RPMI7951 (cell line): Measurements from ENCODE around the gene NT5DC3. TPM values are rescaled to one million over a fixed set of nuclear protein-coding genes. Genes with fewer than 3 reads are reported as not detected.
A peak's percentile ranks its signal among the peaks of the same experiment; 100 is the strongest.

ENCODE experiments used
- DNase-seq: peaks from one replicate; pipeline ENCODE4 v3.0.0-alpha.2; 2012; ENCODE audit warnings: low read depth
- total RNA-seq: library from RNA; depleted of rRNA; stranded (reverse); fragments of >200 nt; shearing (Covaris generic); gene quantifications from 2 replicates; pipeline ENCODE4 v1.2.3, GENCODE V29; 2014; rRNA removed

Gene NT5DC3
- total RNA-seq, 1 experiment from 2014 or later = 4.1 TPM

DNA sequence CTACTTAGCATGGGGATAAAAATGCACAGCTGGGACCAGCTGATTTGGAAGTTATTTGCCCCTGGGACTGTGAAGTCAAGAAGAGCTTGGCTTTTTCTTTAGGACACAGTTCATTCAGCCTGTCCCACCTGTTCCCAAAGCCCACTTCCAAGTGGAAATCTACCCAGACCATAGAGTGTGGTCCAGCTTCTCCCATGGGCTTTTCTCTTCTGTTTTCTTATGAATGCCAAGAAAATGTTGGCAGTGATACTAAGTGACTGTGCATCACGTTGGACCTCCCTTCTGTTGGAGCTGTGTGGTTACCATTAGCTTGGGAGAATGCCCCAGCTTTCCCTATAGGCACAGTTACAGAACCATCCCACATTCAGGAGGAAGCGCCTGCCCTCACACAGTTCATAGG is 89.4 kb downstream of the NT5DC3 start:
- no peak for DNase-seq

DNA sequence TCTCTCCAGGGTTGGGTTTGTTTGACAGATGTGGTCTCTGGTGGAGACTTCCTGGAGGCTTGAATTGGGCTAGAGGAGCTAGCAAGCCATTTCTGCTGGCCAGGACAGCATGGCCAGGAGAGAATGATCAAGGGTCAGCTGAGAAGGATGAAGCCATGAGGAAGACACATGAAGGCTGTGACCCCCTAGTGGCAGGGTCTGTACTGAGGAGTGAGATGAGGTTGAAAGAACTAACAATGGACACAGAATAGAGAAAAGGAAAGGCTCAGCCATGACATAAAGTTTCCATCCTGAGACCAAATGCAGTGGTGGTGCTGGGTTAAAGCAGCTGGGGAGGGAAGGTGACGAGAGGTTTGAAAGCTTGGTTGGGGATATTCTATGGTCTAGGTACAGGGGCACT is 89.9 kb downstream of the NT5DC3 start:
- no peak for DNase-seq

DNA sequence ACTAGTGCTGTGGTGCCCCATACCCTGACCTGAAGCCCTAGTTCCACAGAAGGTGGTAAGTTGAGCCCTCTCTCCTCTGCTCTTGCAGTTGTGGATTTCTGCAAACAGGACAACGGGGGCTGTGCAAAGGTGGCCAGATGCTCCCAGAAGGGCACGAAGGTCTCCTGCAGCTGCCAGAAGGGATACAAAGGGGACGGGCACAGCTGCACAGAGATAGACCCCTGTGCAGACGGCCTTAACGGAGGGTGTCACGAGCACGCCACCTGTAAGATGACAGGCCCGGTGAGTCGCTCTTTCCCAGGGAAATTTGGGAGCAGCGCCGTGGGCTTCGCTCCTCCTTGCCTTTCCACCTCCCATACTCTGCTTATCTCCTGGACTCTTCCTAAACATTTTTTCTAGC is 92.2 kb downstream of the NT5DC3 start:
- no peak for DNase-seq

DNA sequence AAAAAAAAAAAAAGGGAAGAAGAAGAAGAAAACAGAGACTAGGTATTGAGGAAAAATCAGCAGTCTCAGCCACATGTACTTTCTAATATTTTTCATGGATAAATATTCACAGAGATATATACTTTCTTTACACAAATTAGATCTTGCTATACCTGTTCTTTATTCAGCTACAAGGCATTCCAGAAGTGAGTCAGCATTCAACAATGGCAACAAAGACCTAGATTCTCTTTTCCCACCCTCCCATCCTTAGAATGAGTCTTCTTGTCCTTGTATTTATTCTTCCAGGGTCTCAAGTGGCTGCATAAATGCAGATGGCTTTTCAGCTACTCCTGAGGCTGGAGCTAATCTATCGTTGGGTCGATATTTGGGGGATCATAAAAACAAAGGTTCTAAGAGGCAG is 93.0 kb downstream of the NT5DC3 start:
- DNase-seq = no peak

DNA sequence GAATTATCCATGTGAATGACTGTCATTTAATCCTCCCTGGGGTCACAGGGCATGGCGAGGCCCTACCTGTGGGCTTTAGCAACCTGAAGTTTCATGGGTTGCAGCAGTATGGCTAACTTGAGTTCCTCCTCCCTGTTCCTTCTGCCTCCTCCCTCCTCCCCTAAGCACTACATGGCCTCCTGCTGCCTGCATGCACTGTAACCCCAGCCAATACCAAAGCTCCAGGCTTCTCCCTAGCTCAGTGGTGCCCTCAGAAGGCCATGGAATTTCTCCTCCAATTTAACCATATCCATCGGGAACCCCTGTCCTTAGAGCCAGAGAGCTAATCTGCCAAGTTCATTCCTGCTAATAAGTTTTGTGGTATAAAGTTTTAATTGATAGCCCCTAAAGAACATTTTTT is 95.1 kb downstream of the NT5DC3 start:
- DNase-seq = no peak

DNA sequence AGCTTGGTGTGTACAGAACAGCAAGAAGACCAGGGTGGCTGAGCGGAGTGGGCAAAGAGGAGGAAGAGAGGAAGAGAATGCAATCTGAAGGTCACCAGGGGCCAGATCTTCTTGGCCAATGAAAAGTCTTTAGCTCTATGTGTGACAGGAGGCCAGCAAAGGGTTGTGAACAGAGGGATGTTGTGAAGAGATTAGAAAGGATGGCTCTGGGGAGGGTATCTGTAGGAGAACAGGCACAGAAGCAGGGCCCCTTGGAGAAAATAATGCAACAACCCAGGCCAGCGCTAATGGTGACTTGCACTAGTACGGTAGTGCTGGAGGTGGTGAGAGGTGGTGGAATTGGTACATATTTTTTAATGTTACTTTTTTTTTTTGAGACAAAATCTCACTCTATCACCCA is 97.2 kb downstream of the NT5DC3 start:
- no peak for DNase-seq

DNA sequence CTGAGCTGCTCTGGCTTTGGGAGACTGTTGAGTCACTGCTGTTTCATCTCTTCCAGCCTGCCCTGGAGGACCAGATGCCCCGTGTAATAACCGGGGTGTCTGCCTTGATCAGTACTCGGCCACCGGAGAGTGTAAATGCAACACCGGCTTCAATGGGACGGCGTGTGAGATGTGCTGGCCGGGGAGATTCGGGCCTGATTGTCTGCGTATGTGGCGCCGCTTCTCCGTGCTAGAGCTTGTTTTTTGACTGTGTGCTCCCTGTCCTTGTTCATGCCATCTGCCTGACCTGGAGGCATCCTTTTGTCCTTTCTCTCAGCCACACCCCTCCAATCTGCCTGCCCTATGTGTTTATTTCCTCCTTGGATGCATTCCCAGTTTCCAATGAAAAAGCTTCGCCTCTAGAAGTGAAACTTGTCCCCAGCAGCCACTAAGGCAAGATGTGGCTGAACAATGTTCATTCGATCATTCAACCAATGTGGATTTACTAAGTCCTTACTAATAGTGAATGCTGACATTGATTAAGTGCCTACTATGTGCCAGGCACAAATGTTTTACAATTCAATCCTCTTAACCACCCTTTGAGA is 98.6 kb downstream of the NT5DC3 start:
- peak; percentile 77 for DNase-seq

DNA sequence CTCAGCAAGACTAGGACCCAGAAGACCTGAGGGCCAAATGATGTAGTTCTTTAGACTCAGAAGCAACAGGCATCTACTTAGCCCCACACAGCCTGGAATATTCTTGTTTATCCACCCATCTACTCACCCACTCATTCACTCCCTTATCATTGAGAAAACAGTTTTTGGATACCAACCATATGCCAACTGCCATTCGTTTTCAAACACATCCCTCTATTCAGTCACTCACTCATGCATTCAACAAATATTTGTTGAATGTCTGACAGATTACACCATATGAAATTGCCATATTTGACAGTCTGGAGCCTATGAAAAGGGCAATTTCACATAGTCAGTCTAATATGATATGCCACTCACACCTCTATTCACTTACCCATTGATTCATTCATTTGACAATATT is 103.2 kb downstream of the NT5DC3 start:
- no peak for DNase-seq

DNA sequence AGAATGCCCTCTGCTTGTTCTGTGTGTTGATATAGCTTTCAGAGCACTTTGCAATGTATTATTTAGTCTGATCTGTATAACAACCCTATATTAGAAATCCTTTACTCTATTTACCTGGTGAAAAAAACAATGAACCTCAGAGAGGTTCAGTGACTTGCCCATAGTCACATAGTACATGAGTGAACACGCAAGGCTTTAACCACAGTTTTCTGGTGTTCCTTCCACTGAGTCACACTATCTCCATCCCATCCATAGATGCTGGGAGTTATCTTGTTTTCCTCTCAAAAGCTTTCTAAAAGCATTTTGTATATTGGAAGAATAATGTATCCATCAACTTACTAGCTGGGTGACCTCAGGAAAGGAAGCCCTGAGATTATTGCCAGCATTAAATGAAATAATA is 104.5 kb downstream of the NT5DC3 start:
- DNase-seq = no peak

DNA sequence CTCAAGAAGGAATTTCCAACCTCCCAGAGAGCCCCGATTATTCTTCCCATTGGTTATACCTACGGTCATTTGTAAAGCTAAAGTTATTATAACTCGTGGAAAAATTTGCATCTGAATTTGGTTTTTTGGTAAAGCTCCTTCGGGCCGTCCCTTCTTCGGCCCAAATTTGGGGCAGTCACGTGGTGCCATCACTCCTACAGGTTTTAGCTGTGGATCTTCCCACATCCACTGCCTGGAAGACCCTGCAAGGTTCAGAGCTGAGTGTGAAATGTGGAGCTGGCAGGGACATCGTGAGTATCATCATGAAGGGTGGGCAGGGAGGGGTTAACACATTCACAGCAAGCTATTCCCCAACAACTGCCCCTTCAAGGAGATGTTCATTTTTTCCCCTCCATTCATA is 105.7 kb downstream of the NT5DC3 start:
- DNase-seq = no peak

DNA sequence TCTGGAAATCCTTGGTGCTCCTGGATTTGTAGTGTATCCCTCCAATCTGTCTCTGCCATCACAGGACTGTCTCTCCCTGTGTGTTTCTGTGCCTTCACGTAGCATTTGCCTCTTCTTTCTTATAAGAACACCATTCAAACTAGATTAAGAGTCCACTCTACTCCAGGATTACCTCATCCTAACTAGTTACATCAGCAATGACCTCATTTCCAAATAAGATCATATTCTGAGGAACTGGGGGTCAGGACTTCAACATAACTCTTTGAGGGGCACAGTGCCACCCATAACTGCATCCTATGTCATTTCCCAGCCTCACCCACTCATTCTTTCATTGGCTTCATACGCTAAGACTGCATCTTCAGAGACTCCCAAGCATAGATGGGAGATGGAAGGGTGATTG is 106.2 kb downstream of the NT5DC3 start:
- no peak for DNase-seq

DNA sequence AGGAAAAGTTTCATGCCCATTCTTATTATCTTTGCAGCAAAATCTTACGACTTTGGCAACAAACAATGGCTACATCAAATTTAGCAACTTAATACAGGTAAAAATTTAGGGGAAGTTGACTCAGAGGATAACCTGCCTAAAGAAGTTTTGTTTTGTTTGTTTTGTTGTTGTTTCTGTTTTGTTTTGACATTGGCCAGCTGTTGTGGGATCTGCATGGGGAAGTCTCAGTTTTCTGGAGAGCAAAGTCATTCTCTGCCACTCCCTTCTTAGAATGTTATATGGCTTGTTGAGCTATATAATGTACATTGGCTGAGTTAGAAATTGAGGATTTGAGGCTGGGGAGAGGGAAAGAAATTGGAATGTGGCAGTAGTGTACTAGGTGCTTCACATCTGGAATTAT is 109.5 kb downstream of the NT5DC3 start:
- DNase-seq = no peak

DNA sequence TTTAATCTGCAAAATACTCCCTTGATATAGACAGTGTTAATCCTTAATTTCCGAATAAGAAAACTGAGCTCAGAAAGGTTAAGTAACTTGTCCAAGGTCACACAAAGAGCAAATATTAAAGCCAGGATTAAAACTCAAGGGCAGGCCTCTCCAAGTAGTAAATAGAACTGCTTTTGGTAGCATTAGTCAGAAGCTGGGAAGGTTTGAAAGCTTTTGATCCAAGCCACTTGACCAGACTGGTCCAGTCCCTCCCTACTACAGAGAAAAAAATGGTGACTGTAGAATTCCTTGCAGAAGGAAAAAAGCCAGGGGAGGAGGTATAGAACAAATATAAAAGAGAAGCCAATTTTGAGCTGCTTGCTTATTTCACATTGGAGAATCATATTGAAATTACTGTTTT is 111.5 kb downstream of the NT5DC3 start:
- no peak for DNase-seq

DNA sequence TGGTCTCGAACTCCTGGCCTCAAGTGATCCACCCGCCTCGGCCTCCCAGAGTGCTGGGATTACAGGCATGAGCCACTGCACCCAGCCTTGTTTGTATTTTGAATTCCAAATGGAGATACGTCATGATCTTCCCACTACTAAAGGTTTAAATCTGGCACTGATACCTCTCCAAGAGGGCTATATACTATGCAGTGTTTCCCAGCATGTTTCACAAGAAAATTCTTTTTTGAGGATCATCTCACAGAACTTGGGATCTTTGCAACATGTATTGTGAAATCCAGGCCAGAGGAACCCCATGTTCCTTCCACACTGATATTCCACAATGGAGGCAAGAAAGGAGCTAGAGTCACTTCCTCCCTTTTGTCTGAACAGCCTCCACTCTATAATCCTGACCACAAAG is 112.7 kb downstream of the NT5DC3 start:
- DNase-seq = no peak

DNA sequence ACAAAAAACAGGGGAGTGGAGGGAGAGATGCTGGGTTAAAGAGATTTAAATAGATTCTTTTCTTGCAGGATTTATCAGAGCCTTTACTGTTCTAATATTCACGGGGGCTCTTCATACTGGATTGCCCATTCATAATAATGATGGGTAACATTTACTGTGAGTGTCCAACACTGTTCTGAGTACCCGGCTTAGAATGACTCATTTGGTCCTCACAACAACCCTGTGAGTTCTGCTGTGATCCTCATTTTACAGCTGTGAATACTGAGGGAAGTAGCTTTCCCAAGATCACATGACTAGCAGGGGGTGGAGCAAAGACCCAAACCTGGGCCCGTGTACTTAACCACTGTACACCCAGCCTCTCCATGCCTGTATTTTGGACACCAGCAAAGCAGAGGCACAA is 113.4 kb downstream of the NT5DC3 start:
- DNase-seq = no peak

DNA sequence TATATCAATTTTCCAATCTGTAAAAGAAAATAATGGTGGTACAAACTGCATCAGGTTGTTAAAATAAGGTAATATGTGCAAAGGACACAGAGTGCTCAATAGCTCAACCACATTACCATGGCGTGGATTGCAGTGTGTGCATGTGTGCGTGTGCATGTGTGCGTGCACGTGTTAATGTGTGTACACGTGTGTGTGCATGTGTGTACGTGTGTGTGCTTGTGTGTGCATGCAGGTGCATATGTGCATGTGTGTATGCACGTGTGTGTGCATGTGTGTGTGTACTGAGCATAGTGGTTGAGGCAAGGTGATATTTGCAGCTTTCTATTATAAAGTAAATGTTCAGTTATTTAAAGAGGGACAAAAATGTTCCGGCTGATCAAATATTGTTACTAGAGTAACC is 115.6 kb downstream of the NT5DC3 start:
- DNase-seq = no peak

Other genes with a start within 250 kb of the NT5DC3 start
- 597 and 713 TPM in 2 replicates for gene HSP90B1, start 89.2 kb upstream of the NT5DC3 start, total RNA-seq
- gene TDG, start 124.6 kb upstream of the NT5DC3 start, total RNA-seq = 20.2 and 21.9 TPM in 2 replicates
- 10.4 and 14.8 TPM in 2 replicates for gene GLT8D2, start 209.0 kb upstream of the NT5DC3 start, total RNA-seq
- gene HCFC2, start 223.3 kb upstream of the NT5DC3 start, total RNA-seq = 10.7 and 17.3 TPM in 2 replicates